OCI-LY3 (cell line): Measurements from ENCODE around the gene NR1D2.

Experiments
- CTCF ChIP-seq: fragments of 200-600, 300-600 bp; sonication (generic); IDR thresholded peaks from 2 replicates; pipeline ENCODE4 v1.5.1; 2014; ENCODE audit warnings: antibody characterized with exemption, low read length, low read depth
- EZH2phosphoT487 ChIP-seq: fragments of 200-600 bp; shearing (Covaris generic); IDR thresholded peaks from 2 replicates; pipeline ENCODE4 v1.6.1; 2018; ENCODE audit warnings: antibody characterized with exemption, mixed run types, low read depth

DNA sequence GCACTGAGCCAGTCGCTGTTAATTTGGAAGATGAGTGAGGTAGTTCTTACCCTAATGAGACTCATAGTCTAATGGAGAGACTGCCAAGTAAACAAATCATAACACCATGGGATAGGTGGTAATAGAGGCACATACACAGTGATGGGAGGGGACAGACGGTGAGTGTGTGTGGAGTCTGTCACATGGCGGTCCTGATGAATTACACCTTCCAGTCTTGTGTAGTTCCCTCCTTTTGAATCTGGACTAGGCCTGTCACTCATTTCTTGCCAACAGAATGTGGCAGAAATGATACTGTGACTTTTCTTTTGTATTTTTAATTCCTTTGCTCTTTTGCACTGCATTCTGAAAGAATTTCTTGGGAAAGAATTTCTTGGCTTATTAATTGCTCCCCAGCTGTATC, 78.1 kb downstream of the NR1D2 start:
- TF ChIP-seq CTCF = no peak
- TF ChIP-seq EZH2phosphoT487 = no peak
